ENCODE measurements around the gene TMEM213.

- peak in 2 of 3 experiments; percentile 48 to 55; a peak in 4 of 6 replicates for TF ChIP-seq CTCF (IDR thresholded peaks at IDR 0.05 in 2 of 3, conservative IDR thresholded peaks at IDR 0.05 in 1 of 3; ENCODE audit: borderline replicate concordance in 1 of 3, insufficient read depth in 1 of 3, low read depth in 2 of 3, low read length in 2 of 3)
- no peak for TF ChIP-seq EZH2 (IDR thresholded peaks at IDR 0.05)
- TF ChIP-seq POLR2A (IDR thresholded peaks at IDR 0.05; ENCODE audit: borderline replicate concordance, extremely low read depth, insufficient read depth, insufficient read length) = no peak
- TF ChIP-seq YY1 (IDR thresholded peaks at IDR 0.05; ENCODE audit: extremely low read depth, insufficient replicate concordance, low read depth, low read length) = no peak
- TF ChIP-seq EGR1 (IDR thresholded peaks at IDR 0.05; ENCODE audit: low read depth) = no peak
- no peak for TF ChIP-seq JUND (IDR thresholded peaks at IDR 0.05)
- no peak for TF ChIP-seq EZH2phosphoT487 (IDR thresholded peaks at IDR 0.05; ENCODE audit: borderline replicate concordance)
- TF ChIP-seq REST (IDR thresholded peaks at IDR 0.05; ENCODE audit: low read depth) = no peak
- TF ChIP-seq ATF3 (IDR thresholded peaks at IDR 0.05) = no peak
- TF ChIP-seq SP1 (IDR thresholded peaks at IDR 0.05; ENCODE audit: low read depth) = no peak
- TF ChIP-seq ELF1 (IDR thresholded peaks at IDR 0.05; ENCODE audit: borderline replicate concordance, low read depth) = no peak
- TF ChIP-seq POLR2AphosphoS5 (IDR thresholded peaks at IDR 0.05; ENCODE audit: low read depth, low read length) = no peak
- no peak for TF ChIP-seq MAX (IDR thresholded peaks at IDR 0.05)
- no peak for TF ChIP-seq SRF (IDR thresholded peaks at IDR 0.05; ENCODE audit: low read depth)
These were observed 68.0 kb downstream of the TMEM213 start for GRCh38 chr7:138865843-138866242.
